Heart left ventricle (tissue), 16 donors: Measurements from ENCODE around the gene CFAP299. TPM values are rescaled to one million over a fixed set of nuclear protein-coding genes. Genes with fewer than 3 reads are reported as not detected.

Source experiments
- ATAC-seq, 4 donors: fragments of 200-7000 bp; cut with Tn5 transposase; one replicate each; pipeline ENCODE4 v1.9.1; 2020 to 2022; ENCODE audit warnings: moderate library complexity in 4 of 4, mild to moderate bottlenecking in 3 of 4, moderate number of reproducible peaks in 1 of 4
- DNase-seq, 5 donors: peaks; one replicate each; pipeline ENCODE4 v3.0.0-alpha.2; 2020
- H3K27ac ChIP-seq, 12 donors: fragments of 200-600 bp; sonication (generic) in 4 of 12; one replicate each; pipeline versions ENCODE4 v1.5.0 to v1.8.0; 2016 to 2022; ENCODE audit warnings: mild to moderate bottlenecking in 2 of 12
- H3K27me3 ChIP-seq, 9 donors: fragments of 200-600 bp; sonication (generic) in 2 of 9; one replicate each; pipeline versions ENCODE4 v1.5.1 to v1.8.0; 2016 to 2022; ENCODE audit warnings: mild to moderate bottlenecking in 3 of 9
- H3K36me3 ChIP-seq, 9 donors: fragments of 200-600 bp; sonication (generic) in 2 of 9; one replicate each; pipeline versions ENCODE4 v1.5.0 to v1.8.0; 2018 to 2022; ENCODE audit warnings: mild to moderate bottlenecking in 2 of 9
- H3K4me1 ChIP-seq, 12 donors: fragments of 200-600 bp; sonication (generic) in 4 of 12; one replicate each; pipeline versions ENCODE4 v1.5.0 to v1.8.0; 2016 to 2022; ENCODE audit warnings: mild to moderate bottlenecking in 3 of 12
- H3K4me3 ChIP-seq, 12 donors: fragments of 200-600 bp; sonication (generic) in 4 of 12; one replicate each; pipeline versions ENCODE4 v1.5.0 to v1.8.0; 2017 to 2022; ENCODE audit warnings: mild to moderate bottlenecking in 9 of 12, moderate library complexity in 4 of 12
- H3K9me3 ChIP-seq, 12 donors: fragments of 200-600 bp; sonication (generic) in 4 of 12; one replicate each; pipeline versions ENCODE4 v1.5.0 to v1.8.0; 2016 to 2022; ENCODE audit warnings: mild to moderate bottlenecking in 1 of 12
- CTCF ChIP-seq, 12 donors: fragments of 200-600 bp; sonication (generic) in 4 of 12; IDR thresholded peaks; one replicate each; pipeline versions ENCODE4 v1.5.0 to v1.8.0; 2018 to 2022; ENCODE audit warnings: antibody characterized with exemption in 12 of 12, mild to moderate bottlenecking in 5 of 12
- POLR2A ChIP-seq, 2 donors: fragments of 450-650 bp; IDR thresholded peaks; one replicate each; pipeline ENCODE4 v1.6.1; 2017; ENCODE audit warnings: antibody characterized with exemption in 2 of 2, mild to moderate bottlenecking in 2 of 2, moderate library complexity in 2 of 2
- WGBS, 4 donors: extraction: QIAGEN DNeasy Blood & Tissue Kit in 2 of 4; methylation state at CpG; one replicate each; pipeline versions ENCODE4 v1.1.5 to v1.1.7; 2013 to 2018; 5-methylcytosine and 5-hydroxymethylcytosine counted together
- intact Hi-C, 10 donors: fragments of 100-400 bp; cut with DNase I; formaldehyde crosslinking; loops; one replicate each; pipeline versions ENCODE4 v1.11.1 to v1.14.2; 2022
- polyA plus RNA-seq, 2 donors: library from polyadenylated mRNA; stranded (reverse); fragments of 200-250 nt; gene quantifications; one replicate each; pipeline ENCODE4 v1.2.3, GENCODE V29; 2013
- total RNA-seq, 9 donors: library from RNA; depleted of rRNA in 2 of 9; stranded (reverse); fragments of >200 nt in 2 of 9; fragmentation: NEBNext Ultra II Directional in 3 of 9; extraction: Animal tissue kit (Norgen Biotek cat#: 25700) in 3 of 9; gene quantifications; one replicate each; pipeline versions ENCODE4 v1.1.0 to v1.2.4, GENCODE V29; 2016 to 2023
- donor health status: ischemic (EF 13 %, LVEDD 7.1; RV severe dilation, severe dysfunction).
- donor health status: healthy with polysubstance abuse.
- donor health status: DM: no; HTN: yes; CAD: no.
- donor health status: DM: no; HTN: no; CAD: no.
- donor health status: ischemic (EF 25% LVEDD 6.9; RV normal size, moderate dysfunction).
- donor health status: ischemic (EF 25% LVEDD 5.7; RV mildly dilated, moderate dysfunction).
- donor health status: healthy.
- donor health status: DM: yes; HTN: yes; CAD: no.
- donor health status: ischemic (EF 35%, LVEDD 5.7; RV mildly dilated, moderate dysfunction).
- donor health status: nonischemic (EF 11% LVEDD 7.7; RV severe dilation, severe dysfunction).
- donor health status: DM: yes; HTN: yes; CAD: no.
- donor health status: PGD.
- donor health status: ischemic (EF 29% LVEDD 5.4; RV normal size, mild dysfunction).
- donor health status: nonischemic (EF 23%, LVEDD 6.1; RV moderate dilation, normal function).

The CFAP299 gene
- total and polyA plus RNA-seq, 11 donors: 0.25 TPM; not detected in 10

GRCh38 chr4:80324171-80324570, 11.4 kb upstream of the CFAP299 start:
- no peaks in the 10 kb centered on the region for H3K9me3 ChIP-seq
- no peak for ATAC-seq
- intact Hi-C loops: loop anchor here in 1 of 10 donors (10.0 kb wide), 1 partner anchor 109 kb away; no protein-coding TSS in a partner anchor
- H3K27me3 ChIP-seq: peaks cover 0 to 5% (median 0%) of the 10 kb centered on the region in 9 donors
- DNase-seq: no peak
- WGBS, 4 donors: 70 to 80% (median 74%) methylated on average over 6 of the region's 6 CpGs
- no peaks in the 10 kb centered on the region for H3K36me3 ChIP-seq
- no peak for TF ChIP-seq POLR2A (IDR thresholded peaks at IDR 0.05)
- no peak for TF ChIP-seq CTCF (IDR thresholded peaks at IDR 0.05)
- no peak overlapping the region for H3K4me3 ChIP-seq
- H3K27ac ChIP-seq: no peak overlapping the region
- no peaks in the 10 kb centered on the region for H3K4me1 ChIP-seq

GRCh38 chr4:80331693-80332092, 3.8 kb upstream of the CFAP299 start:
- peaks cover 0 to 47% (median 14%) of the 10 kb centered on the region in 9 donors for H3K27me3 ChIP-seq
- ATAC-seq (no peak), DNase-seq (no peak)
- no peaks in the 10 kb centered on the region for H3K9me3 ChIP-seq
- no peak overlapping the region for H3K4me3 ChIP-seq
- 73 to 83% (median 82%) methylated on average over 2 of the region's 2 CpGs for WGBS, 4 donors
- no peaks in the 10 kb centered on the region for H3K36me3 ChIP-seq
- intact Hi-C loops: loop anchor here in 1 of 10 donors (10.0 kb wide), 1 partner anchor 1387 kb away; no protein-coding TSS in a partner anchor
- TF ChIP-seq POLR2A (IDR thresholded peaks at IDR 0.05) (no peak), CTCF (IDR thresholded peaks at IDR 0.05) (no peak)
- H3K27ac ChIP-seq: no peak overlapping the region
- peaks cover 0 to 12% (median 5%) of the 10 kb centered on the region in 12 donors for H3K4me1 ChIP-seq

GRCh38 chr4:80333121-80333520, 2.4 kb upstream of the CFAP299 start:
- Histone ChIP-seq H3K9me3 (no peaks in the 10 kb centered on the region), H3K27ac (no peak overlapping the region), H3K27me3 (peaks cover 0 to 44% (median 14%) of the 10 kb centered on the region in 9 donors), H3K4me1 (peaks cover 0 to 12% (median 5%) of the 10 kb centered on the region in 12 donors), H3K4me3 (no peak overlapping the region), H3K36me3 (no peaks in the 10 kb centered on the region)
- WGBS, 4 donors: 56 to 72% (median 59%) methylated on average over 4 of the region's 4 CpGs
- TF ChIP-seq CTCF (IDR thresholded peaks at IDR 0.05): no peak
- no peak for TF ChIP-seq POLR2A (IDR thresholded peaks at IDR 0.05)
- intact Hi-C loops: loop anchor here in 1 of 10 donors (10.0 kb wide), 1 partner anchor 1388 kb away; no protein-coding TSS in a partner anchor
- ATAC-seq (no peak), DNase-seq (no peak)

GRCh38 chr4:80334568-80334967, 962 bp upstream of the CFAP299 start:
- TF ChIP-seq CTCF (IDR thresholded peaks at IDR 0.05) (no peak), POLR2A (IDR thresholded peaks at IDR 0.05) (no peak)
- Histone ChIP-seq H3K36me3 (no peaks in the 10 kb centered on the region), H3K4me3 (no peak overlapping the region), H3K4me1 (peaks cover 0 to 12% (median 5%) of the 10 kb centered on the region in 12 donors), H3K27ac (no peak overlapping the region), H3K27me3 (peaks cover 0 to 52% (median 10%) of the 10 kb centered on the region in 9 donors), H3K9me3 (no peaks in the 10 kb centered on the region)
- no peak for ATAC-seq
- DNase-seq: no peak
- WGBS, 4 donors: 30 to 66% (median 59%) methylated on average over 1 of the region's 1 CpG
- intact Hi-C loops: loop anchor here in 1 of 10 donors (10.0 kb wide), 1 partner anchor 1390 kb away; no protein-coding TSS in a partner anchor
